C4-2B (cell line): ENCODE results near the gene ERO1A.

Experiments used
- ZFX ChIP-seq: fragments of 450-650 bp; IDR thresholded peaks from 2 replicates; pipeline ENCODE4 v1.6.1; 2017
- TF ChIP-seq, protein P1 (sequence below): fragments of 450-650 bp; conservative IDR thresholded peaks from 2 replicates; pipeline ENCODE4 v1.5.1; 2017; ENCODE audit warnings: mild to moderate bottlenecking

DNA sequence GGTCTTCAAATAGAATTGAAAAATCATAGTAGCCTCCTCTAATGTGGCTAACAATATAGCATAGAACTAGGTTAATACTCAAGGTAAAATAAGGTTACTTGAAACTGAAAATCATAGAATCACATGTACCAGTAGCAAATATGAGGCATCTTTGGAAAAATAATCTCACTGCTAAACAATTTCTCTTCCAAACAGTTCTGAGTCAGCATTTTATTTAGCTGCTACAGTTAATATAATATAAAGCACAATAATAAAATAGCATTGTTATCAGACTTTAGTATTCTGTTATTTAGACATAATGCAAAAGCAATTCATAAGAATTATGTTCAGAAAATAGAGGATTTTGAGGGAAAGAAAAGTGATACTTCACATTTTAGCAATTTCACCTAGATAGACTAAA is 35.0 kb downstream of the ERO1A start:
- TF ChIP-seq, protein P1, sequence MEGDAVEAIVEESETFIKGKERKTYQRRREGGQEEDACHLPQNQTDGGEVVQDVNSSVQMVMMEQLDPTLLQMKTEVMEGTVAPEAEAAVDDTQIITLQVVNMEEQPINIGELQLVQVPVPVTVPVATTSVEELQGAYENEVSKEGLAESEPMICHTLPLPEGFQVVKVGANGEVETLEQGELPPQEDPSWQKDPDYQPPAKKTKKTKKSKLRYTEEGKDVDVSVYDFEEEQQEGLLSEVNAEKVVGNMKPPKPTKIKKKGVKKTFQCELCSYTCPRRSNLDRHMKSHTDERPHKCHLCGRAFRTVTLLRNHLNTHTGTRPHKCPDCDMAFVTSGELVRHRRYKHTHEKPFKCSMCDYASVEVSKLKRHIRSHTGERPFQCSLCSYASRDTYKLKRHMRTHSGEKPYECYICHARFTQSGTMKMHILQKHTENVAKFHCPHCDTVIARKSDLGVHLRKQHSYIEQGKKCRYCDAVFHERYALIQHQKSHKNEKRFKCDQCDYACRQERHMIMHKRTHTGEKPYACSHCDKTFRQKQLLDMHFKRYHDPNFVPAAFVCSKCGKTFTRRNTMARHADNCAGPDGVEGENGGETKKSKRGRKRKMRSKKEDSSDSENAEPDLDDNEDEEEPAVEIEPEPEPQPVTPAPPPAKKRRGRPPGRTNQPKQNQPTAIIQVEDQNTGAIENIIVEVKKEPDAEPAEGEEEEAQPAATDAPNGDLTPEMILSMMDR, result no peak
- TF ChIP-seq ZFX, result no peak
